HPDE6-E6E7 (cell line): Measurements from ENCODE around the gene SYCN.

Experiments used
- DNase-seq: peaks from one replicate; pipeline ENCODE4 v3.0.0; 2011; ENCODE audit warnings: missing footprints; ENCODE audit errors: extremely low spot score

SYCN gene

GRCh38 chr19:39155741-39156140, 48.3 kb downstream of the SYCN start:
- no peak for DNase-seq

- DNase-seq, result no peak
These were observed 48.9 kb downstream of the SYCN start for GRCh38 chr19:39155114-39155700.

DNA sequence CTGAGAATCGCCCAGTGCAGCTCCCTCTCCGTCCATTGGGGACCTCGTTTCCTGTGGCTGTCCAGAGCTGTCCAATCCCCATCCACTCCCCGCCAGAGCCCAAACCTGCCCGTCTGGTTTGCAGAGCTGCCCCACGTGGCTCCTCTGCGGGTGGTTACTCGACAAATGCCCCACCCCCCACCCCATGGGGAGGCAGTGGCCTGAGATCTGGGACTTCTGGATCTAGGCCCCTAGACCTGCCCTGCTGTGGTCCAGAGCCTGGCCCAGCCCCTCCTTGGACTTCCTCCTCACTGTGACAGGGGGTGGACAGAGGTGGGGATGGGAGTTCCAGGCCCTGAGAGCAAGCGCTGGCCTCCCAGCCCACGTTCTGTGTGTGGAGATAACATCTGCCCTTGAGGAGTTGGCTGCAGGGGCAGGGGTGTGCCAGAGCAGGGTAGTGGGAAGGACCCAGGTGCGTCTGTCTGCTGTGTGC, 49.4 kb downstream of the SYCN start:
- DNase-seq, result peak; percentile 77

GRCh38 chr19:39154100-39154628, 49.9 kb downstream of the SYCN start:
- no peak for DNase-seq
